A673 (cell line): ENCODE results near the gene CHAD.

Source experiments
- EZH2 ChIP-seq: fragments of 200-600 bp; sonication (generic); IDR thresholded peaks from 2 replicates; pipeline ENCODE4 v1.6.1; 2017; ENCODE audit warnings: borderline replicate concordance, low read depth, mild to moderate bottlenecking, mixed read lengths, antibody characterized with exemption, low read length; ENCODE audit not compliant: poor library complexity, severe bottlenecking
- TF ChIP-seq, protein P1 (sequence below): fragments of 300-800, 200-600 bp; sonication (generic); conservative IDR thresholded peaks from 2 replicates; pipeline ENCODE4 v1.5.1; 2017; ENCODE audit warnings: low read depth, mild to moderate bottlenecking, antibody characterized with exemption, low read length, moderate library complexity, mixed read lengths

DNA sequence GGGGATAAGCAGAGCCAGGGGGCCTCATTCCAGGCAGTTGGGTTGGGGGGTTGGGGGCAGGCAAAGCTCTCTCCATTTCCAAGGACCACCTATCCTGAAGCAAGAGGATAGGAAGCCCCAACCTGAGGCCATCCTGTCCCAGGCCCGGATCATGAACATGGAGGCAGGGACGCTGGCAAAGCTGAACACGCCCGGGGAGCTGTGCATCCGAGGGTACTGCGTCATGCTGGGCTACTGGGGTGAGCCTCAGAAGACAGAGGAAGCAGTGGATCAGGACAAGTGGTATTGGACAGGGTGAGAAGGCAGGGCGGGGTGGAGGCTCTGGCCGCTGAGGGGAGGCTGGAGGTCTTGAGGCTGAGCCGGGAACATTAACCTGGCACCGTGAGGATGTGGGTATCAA lies 3.6 kb upstream of the CHAD start:
- TF ChIP-seq, protein P1, sequence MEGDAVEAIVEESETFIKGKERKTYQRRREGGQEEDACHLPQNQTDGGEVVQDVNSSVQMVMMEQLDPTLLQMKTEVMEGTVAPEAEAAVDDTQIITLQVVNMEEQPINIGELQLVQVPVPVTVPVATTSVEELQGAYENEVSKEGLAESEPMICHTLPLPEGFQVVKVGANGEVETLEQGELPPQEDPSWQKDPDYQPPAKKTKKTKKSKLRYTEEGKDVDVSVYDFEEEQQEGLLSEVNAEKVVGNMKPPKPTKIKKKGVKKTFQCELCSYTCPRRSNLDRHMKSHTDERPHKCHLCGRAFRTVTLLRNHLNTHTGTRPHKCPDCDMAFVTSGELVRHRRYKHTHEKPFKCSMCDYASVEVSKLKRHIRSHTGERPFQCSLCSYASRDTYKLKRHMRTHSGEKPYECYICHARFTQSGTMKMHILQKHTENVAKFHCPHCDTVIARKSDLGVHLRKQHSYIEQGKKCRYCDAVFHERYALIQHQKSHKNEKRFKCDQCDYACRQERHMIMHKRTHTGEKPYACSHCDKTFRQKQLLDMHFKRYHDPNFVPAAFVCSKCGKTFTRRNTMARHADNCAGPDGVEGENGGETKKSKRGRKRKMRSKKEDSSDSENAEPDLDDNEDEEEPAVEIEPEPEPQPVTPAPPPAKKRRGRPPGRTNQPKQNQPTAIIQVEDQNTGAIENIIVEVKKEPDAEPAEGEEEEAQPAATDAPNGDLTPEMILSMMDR, result no peak
- no peak for TF ChIP-seq EZH2
